ENCODE data around the gene BBS5.

BBS5 gene

DNA sequence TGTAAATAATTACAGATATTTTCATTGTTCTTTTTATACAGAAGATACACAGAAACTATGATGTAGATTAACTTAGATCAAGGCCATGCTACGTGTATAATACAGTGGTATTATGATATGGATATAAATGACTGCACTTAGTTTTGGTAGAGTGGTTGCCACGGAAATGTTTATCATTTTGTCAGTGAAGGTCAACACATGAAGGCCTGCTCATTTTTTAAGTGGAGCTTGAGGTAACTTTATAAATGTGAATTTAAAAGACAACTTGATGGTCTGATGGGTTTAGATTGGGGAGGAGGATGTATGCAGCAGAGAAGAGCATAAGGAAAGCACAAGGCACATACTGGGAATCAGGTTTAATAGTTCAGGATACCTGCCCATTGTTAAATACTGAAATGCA, 14.4 kb upstream of the BBS5 start:
- no peak overlapping the region for H3K4me3 ChIP-seq (ENCODE audit: low read depth, low read length)
- POLR2A ChIA-PET, result no interaction called here
- DNase-seq (ENCODE audit: low read depth, low spot score), result no peak
- TF ChIP-seq, protein P1, sequence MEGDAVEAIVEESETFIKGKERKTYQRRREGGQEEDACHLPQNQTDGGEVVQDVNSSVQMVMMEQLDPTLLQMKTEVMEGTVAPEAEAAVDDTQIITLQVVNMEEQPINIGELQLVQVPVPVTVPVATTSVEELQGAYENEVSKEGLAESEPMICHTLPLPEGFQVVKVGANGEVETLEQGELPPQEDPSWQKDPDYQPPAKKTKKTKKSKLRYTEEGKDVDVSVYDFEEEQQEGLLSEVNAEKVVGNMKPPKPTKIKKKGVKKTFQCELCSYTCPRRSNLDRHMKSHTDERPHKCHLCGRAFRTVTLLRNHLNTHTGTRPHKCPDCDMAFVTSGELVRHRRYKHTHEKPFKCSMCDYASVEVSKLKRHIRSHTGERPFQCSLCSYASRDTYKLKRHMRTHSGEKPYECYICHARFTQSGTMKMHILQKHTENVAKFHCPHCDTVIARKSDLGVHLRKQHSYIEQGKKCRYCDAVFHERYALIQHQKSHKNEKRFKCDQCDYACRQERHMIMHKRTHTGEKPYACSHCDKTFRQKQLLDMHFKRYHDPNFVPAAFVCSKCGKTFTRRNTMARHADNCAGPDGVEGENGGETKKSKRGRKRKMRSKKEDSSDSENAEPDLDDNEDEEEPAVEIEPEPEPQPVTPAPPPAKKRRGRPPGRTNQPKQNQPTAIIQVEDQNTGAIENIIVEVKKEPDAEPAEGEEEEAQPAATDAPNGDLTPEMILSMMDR (IDR thresholded peaks at IDR 0.05; ENCODE audit: insufficient read depth, low read length, missing control alignments), result no peak
- CTCF ChIA-PET, result interaction anchor here (0.8 to 5.2 kb wide), 2 partner anchors 13 to 463 kb away, joined by 3 to 35 read pairs; no protein-coding TSS in a partner anchor

DNA sequence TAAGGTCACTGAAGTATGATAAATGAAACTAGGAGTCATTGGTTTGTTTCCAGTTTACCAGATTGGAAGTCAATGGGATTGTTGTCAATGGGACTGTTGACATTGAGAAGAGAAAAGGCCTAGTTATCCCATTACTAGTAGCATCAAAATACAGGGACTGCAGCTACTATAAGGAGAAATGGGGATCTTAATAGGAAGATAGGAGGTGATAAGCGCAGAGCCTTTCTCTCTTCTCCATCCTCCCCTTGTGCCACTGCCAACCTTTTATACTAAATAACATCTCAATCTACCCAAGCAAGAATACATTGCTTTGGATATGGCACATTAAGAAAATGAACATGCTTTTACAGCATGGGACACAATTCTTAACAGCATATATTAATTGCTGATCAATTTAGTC, 10.5 kb upstream of the BBS5 start:
- DNase-seq (ENCODE audit: low read depth, low spot score), result no peak
- TF ChIP-seq, protein P1 (IDR thresholded peaks at IDR 0.05; ENCODE audit: insufficient read depth, low read length, missing control alignments), result no peak
- POLR2A ChIA-PET, result no interaction called here
- CTCF ChIA-PET, result interaction anchor here (1.3 kb wide), 1 partner anchor 10 kb away, joined by 5 read pairs; the partner anchor contains the start of gene BBS5
- H3K4me3 ChIP-seq (ENCODE audit: low read depth, low read length), result no peak overlapping the region

DNA sequence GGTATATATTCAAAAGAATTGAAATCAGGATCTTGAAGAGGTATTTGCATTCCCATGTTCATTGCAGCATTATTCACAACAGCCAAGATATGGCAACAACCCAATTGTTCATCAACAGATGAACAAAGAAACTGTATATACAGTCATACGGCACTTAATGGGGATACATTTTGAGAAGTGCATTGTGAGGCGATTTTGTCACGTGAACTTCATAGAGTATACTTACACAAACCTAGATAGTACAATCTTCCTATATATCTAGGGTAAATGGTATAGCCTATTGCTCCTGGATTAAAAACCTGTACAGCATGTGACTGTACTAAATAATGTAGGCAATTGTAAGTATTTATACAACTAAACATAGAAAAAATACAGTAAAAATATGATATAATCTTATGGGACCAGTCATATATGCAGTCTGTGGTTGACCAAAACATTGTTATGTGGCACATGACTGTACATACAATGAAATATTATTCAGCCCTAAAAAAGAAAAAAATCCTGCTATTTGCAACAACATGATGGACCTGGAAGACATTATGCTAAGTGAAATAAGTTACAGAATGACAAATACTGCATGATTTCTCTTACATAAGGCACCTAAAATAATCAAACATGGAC, 9.2 kb upstream of the BBS5 start:
- no peak for DNase-seq (ENCODE audit: low read depth, low spot score)
- H3K4me3 ChIP-seq (ENCODE audit: low read depth, low read length), result no peak overlapping the region
- ChIA-PET CTCF (interaction anchor here (1.1 kb wide), 1 partner anchor 9 kb away, joined by 4 read pairs; the partner anchor contains the start of gene BBS5), POLR2A (no interaction called here)
- TF ChIP-seq, protein P1 (IDR thresholded peaks at IDR 0.05; ENCODE audit: insufficient read depth, low read length, missing control alignments), result no peak

DNA sequence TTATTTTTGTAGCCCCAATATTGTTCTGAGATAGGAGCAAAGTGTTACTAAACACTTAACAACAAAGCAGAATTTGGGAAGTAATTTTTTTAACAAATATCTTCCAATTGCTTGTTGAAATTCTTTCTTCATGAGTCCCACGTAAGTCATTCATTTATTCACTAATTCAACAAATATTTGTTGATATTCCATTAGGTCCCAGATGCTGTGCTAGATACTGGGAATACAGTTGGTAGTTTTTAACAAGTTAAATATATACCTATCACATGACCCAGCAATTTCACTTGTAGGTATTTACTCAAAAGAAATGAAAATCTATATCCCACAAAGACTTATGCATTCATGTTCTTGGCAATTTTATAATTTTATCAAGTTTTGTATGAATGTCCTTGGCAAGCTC, 7.0 kb upstream of the BBS5 start:
- DNase-seq (ENCODE audit: low read depth, low spot score), result no peak
- ChIA-PET CTCF (interaction anchor here (1.2 to 2.1 kb wide), 2 partner anchors 10 to 20 kb away, joined by 3 to 6 read pairs; no protein-coding TSS in a partner anchor), POLR2A (no interaction called here)
- TF ChIP-seq, protein P1 (IDR thresholded peaks at IDR 0.05; ENCODE audit: insufficient read depth, low read length, missing control alignments), result no peak
- no peak overlapping the region for H3K4me3 ChIP-seq (ENCODE audit: low read depth, low read length)

DNA sequence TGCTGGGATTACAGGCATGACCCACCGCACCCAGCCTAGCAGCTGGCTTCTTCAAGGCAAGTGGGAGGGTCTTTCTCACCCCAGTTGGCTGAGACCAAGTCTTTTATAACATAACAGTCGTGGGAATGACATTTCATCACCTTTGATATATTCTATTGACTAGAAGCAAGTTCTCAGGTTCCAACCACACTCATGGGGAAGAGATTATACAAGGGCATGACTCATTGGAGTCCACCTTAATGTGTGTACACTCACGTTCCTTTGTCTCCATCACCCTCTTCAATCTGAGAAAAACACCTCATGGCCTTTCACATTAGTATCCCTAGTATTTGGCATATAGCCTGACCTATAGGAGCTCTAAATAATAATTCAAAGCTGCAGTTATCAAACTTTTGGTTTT, 2.8 kb upstream of the BBS5 start:
- TF ChIP-seq, protein P1 (IDR thresholded peaks at IDR 0.05; ENCODE audit: insufficient read depth, low read length, missing control alignments), result no peak
- CTCF ChIA-PET, result interaction anchor here (0.7 kb wide), 1 partner anchor 52 kb away, joined by 3 read pairs; no protein-coding TSS in a partner anchor
- POLR2A ChIA-PET, result no interaction called here
- DNase-seq (ENCODE audit: low read depth, low spot score), result no peak
- no peak overlapping the region for H3K4me3 ChIP-seq (ENCODE audit: low read depth, low read length)

DNA sequence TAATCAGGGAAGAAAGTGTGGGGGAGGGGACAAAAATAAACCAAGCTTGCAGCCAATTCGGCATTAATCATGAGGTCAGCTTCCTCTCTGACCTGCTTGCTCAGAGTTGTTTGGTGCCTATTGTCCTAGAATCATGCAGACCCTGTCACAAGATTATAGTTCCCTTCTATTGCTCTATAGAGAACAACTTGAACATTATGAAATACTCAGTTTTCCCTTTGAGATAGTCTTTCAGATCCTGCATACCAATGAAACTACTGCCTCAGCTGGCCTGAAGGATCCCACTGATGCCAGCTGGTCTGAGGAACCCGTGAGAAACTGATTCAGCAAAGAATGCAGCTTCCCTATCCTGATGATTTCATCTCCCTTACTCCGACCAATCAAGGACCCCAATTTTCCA, 955 bp upstream of the BBS5 start:
- TF ChIP-seq, protein P1 (IDR thresholded peaks at IDR 0.05; ENCODE audit: insufficient read depth, low read length, missing control alignments), result no peak
- no peak for DNase-seq (ENCODE audit: low read depth, low spot score)
- no peak overlapping the region for H3K4me3 ChIP-seq (ENCODE audit: low read depth, low read length)
- CTCF ChIA-PET, result interaction anchor here (0.7 to 3.4 kb wide), 4 partner anchors 9 to 47 kb away, joined by 3 to 20 read pairs (median 4); no protein-coding TSS in a partner anchor
- POLR2A ChIA-PET, result no interaction called here

Data from AG04449 (cell line).